ENCODE data around the gene NUP93. TPM values are rescaled to one million over a fixed set of nuclear protein-coding genes. Genes with fewer than 3 reads are reported as not detected.
A peak's percentile ranks its signal among the peaks of the same experiment; 100 is the strongest.

Gene NUP93
- total and polyA plus RNA-seq, 11 donors: 21.8 to 49.0 (median 27.8) TPM

GRCh38 chr16:56817938-56818337 is 88.0 kb downstream of the NUP93 start:
- Histone ChIP-seq H3K9me3 (no peaks in the 10 kb centered on the region), H3K4me1 (peaks cover 0 to 1% (median 0%) of the 10 kb centered on the region in 12 donors), H3K27me3 (no peaks in the 10 kb centered on the region), H3K36me3 (peaks cover 0 to 47% (median 41%) of the 10 kb centered on the region in 9 donors), H3K27ac (no peak overlapping the region), H3K4me3 (no peak overlapping the region)
- intact Hi-C loops (cut with DNase I): no loop called here
- DNase-seq (no peak), ATAC-seq (no peak)
- TF ChIP-seq CTCF (IDR thresholded peaks at IDR 0.05): no peak
- no peak for TF ChIP-seq POLR2A (IDR thresholded peaks at IDR 0.05)
- whole genome bisulfite sequencing, 4 donors: 97 to 100% (median 100%) methylated on average over 1 of the region's 1 CpG

- no peak for ATAC-seq
- intact Hi-C loops (cut with DNase I): no loop called here
- no peak for TF ChIP-seq CTCF (IDR thresholded peaks at IDR 0.05)
- TF ChIP-seq POLR2A (IDR thresholded peaks at IDR 0.05): no peak
- H3K9me3 ChIP-seq: no peaks in the 10 kb centered on the region
- no peaks in the 10 kb centered on the region for H3K4me1 ChIP-seq
- 91 to 94% (median 93%) methylated on average over 12 of the region's 12 CpGs for WGBS, 4 donors
- DNase-seq: no peak
- H3K36me3 ChIP-seq: peaks cover 0 to 96% (median 71%) of the 10 kb centered on the region in 9 donors
- H3K4me3 ChIP-seq: no peak overlapping the region
- H3K27me3 ChIP-seq: no peaks in the 10 kb centered on the region
- H3K27ac ChIP-seq: no peak overlapping the region
Observed at GRCh38 chr16:56823081-56823733, 93.3 kb downstream of the NUP93 start.

- TF ChIP-seq POLR2A (IDR thresholded peaks at IDR 0.05): no peak
- TF ChIP-seq CTCF (IDR thresholded peaks at IDR 0.05): peak in 3 of 12 donors; percentile 17 to 25 (median 23)
- H3K27ac ChIP-seq: no peak overlapping the region
- H3K36me3 ChIP-seq: peaks cover 0 to 97% (median 69%) of the 10 kb centered on the region in 9 donors
- 37 to 61% (median 51%) methylated on average over 3 of the region's 3 CpGs for WGBS, 4 donors
- peak in 2 of 5 donors; percentile 10 to 35 for DNase-seq
- no peaks in the 10 kb centered on the region for H3K4me1 ChIP-seq
- peak; percentile 67 to 90 (median 86) for ATAC-seq
- H3K27me3 ChIP-seq: no peaks in the 10 kb centered on the region
- no peak overlapping the region for H3K4me3 ChIP-seq
- intact Hi-C loops (cut with DNase I): no loop called here
- H3K9me3 ChIP-seq: no peaks in the 10 kb centered on the region
Observed at GRCh38 chr16:56824331-56824730, 94.4 kb downstream of the NUP93 start.

- no peaks in the 10 kb centered on the region for H3K9me3 ChIP-seq
- ATAC-seq: no peak
- no peaks in the 10 kb centered on the region for H3K4me1 ChIP-seq
- WGBS, 4 donors: 87 to 96% (median 94%) methylated on average over 3 of the region's 3 CpGs
- no peak overlapping the region for H3K4me3 ChIP-seq
- H3K27ac ChIP-seq: no peak overlapping the region
- TF ChIP-seq CTCF (IDR thresholded peaks at IDR 0.05): no peak
- no peak for TF ChIP-seq POLR2A (IDR thresholded peaks at IDR 0.05)
- H3K27me3 ChIP-seq: no peaks in the 10 kb centered on the region
- H3K36me3 ChIP-seq: peaks cover 0 to 97% (median 68%) of the 10 kb centered on the region in 9 donors
- DNase-seq: no peak
- intact Hi-C loops (cut with DNase I): no loop called here
Observed at GRCh38 chr16:56824804-56825203, 94.9 kb downstream of the NUP93 start.
